Activated CD8-positive, alpha-beta memory T cell treated with anti-CD3 and anti-CD28 coated beads for 48 hours (primary cell): ENCODE data around the gene GOLGA8H.
A peak's percentile ranks its signal among the peaks of the same experiment; 100 is the strongest.
"Not testable (repeated sequence)": the region's sequence is repeated elsewhere in the genome, so short reads cannot be mapped to it uniquely, and the experiment has no call there.

Experiments
- DNase-seq, 3 experiments: peaks; one replicate each; pipeline ENCODE4 v3.0.0-alpha.2; 2020; ENCODE audit warnings: low read depth in 2 of 3, low spot score in 2 of 3

GOLGA8H gene, protein sequence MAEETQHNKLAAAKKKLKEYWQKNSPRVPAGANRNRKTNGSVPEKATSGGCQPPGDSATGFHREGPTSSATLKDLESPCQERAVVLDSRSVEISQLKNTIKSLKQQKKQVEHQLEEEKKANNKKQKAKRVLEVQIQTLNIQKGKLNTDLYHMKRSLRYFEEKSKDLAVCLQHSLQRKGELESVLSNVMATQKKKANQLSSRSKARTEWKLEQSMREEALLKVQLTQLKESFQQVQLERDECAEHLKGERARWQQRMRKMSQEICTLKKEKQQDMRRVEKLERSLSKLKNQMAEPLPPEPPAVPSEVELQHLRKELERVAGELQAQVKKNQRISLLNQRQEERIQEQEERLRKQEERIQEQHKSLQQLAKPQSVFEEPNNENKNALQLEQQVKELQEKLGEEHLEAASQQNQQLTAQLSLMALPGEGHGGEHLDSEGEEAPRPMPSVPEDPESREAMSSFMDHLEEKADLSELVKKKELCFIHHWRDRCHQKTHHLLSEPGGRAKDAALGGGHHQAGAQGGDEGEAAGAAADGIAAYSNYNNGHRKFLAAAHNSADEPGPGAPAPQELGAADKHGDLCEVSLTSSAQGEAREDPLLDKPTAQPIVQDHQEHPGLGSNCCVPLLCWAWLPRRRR

DNA sequence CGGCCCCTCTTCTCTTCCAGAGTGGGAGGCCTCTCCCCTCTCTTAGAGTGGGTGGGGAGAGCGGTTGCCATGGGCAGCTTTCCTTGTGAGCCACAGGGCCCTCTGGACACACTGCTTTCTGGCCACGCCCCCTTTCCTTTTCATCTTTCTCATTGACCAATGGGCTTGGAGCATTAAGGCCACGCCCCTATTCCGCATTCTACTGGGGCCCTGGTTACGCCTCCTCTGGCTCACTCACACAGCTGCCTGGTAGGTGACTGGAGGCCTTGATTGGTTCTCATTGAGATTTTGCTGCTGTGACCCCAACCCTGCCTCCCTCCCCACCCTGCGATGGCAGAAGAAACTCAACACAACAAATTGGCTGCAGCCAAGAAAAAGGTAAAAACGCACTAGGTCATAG lies at the start of gene GOLGA8H:
Gene GOLGA8H (plus strand): TSS at position 233 of the 400 bp plus-strand sequence. CDS start 98 bp downstream, at position 331.
- not testable (repeated sequence) for DNase-seq

DNA sequence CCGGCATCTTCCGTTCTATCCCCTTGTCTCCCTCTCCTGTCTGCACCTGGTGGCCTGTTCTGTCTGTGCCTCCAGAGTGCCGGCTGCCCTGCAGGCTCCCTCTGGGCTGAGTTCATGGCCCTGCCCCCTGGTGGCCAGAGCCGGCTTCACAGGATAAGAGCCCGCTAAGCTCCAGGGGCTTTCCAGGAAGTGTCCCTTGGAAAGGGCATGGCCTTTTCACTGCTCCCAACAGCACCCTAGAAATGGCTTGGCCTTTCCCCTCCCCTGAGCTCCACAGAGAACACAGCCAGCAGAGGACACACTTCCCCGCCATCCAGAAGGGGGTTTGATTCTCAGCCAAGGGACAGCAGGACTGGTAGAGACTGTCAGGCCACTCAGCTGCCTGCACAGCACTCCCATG lies 36.9 kb upstream of the GOLGA8H start:
- DNase-seq, result not testable (repeated sequence)

DNA sequence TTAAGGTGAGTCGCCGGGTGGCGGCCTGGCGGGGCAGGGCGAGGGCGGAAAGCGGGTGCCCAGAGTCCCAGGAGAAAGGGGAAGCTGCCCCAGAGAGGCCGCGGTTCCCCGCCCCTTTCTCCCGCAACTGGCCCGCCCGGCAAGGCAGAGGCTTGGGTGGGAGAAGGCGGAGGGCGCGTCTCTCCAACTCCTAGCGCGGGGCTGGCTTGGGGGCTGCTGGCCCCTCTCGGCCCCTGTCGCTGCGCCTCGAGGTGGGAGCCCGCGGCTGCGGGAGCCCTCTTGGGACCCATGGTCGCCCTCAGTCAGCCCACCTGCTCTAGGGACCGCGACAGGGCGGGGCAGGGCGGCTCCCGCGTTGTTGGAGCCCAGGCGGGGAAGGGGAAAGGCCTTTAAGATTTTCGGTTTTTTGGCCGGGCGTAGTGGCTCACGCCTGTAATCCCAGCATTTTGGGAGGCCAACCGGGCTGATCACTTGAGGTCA lies 30.8 kb upstream of the GOLGA8H start:
- DNase-seq, result not testable (repeated sequence)

DNA sequence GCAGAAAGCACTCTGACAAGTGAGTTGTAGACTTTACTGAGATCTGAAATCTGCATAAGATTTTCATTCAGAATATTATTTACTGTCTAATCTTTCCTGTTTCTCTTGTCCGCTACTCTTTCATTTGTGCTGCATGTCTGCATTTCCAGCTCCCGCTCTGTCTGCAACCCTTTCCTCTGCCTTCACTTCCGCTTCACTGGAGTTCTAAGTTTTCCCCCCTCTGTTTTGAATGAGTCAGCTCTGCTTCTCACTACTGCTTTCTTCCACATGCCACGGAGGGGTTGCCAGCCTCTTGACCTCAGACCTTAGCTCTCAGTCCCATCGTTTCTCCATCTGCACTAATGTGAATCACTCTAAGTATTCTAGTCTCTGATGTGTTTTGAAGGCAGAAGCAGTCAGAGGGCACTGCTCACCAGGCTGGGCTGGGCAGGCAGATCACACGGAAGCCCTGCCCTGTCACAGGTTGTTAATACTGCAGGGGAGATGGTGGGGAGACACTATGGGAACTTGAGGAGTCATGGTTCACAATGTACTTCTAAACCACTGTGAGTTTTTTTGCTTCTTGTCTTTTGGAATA lies 24.3 kb upstream of the GOLGA8H start:
- not testable (repeated sequence) for DNase-seq

DNA sequence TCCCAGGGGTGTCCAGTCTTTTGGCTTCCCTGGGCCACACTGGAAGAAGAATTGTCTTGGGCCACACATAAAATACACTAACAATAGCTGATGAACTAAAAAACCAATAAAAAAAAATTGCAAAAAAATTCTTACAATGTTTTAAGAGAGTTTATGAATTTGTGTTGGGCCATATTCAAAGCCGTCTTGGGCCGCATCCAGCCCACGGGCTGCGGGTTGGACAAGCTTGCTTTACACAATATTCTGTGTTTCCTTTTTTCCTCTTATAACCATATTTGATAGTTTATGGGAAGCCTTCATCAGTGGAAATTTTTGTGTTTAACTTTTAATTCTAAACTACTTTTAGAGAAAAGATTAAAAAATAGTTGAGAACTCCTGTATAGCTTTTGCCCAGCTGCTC lies 23.1 kb upstream of the GOLGA8H start:
- not testable (repeated sequence) for DNase-seq

DNA sequence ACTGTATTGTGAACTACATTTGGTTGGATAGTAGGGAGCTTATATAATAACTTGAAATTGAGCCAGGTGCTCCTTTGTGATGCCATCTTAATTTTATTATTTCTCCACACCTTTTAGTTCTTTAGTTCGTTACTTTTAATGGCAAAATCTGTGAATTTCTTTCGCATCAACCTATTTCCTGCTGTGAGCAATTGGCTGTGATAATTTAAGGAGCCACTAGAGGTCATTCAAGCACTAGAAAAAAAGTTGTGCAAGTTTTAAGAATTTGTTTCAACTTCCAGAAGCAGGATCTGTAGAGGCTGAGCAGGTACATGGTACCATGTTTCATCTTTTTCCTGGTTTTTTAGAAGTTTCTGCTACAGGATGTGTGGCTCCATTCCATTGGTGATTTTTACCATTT lies 4.9 kb upstream of the GOLGA8H start:
- DNase-seq, result not testable (repeated sequence)

DNA sequence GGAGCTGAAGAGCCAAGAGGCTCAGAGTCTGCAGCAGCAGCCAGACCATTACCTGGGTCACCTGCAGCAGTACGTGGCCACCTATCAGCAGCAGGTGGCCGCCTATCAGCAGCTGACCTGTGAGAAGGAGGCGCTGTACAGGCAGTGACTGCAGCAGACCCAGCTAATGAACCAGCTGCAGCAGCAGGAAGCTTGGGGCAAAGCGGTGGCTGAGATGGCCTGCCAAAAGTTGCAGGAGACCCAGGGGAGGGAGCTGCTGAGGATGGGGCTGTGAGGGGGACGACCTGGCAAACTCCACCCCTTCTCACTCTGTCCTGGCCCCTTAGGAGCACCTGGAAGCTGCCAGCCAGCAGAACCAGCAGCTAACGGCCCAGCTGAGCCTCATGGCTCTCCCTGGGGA lies 8.4 kb downstream of the GOLGA8H start:
- DNase-seq, result not testable (repeated sequence)

DNA sequence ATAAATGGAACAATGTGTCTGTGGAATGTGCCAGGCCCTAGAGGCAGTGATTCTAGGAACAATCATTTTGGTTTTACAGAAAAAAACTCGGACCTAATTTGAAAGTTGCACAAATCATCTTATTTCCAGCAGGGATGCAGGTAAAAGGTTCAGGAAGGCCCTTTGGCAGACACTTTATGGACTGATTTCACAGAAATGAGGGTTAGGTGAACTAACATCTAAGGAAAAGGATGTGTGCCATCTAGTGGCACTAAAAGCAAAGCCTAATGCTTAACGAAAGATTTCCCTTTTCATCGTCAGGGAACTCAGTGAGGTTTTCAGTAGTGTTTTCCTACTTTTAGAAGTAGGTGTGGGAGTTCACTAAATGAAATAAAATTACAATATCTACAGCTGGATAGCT lies 17.5 kb downstream of the GOLGA8H start:
- DNase-seq, result not testable (repeated sequence)

DNA sequence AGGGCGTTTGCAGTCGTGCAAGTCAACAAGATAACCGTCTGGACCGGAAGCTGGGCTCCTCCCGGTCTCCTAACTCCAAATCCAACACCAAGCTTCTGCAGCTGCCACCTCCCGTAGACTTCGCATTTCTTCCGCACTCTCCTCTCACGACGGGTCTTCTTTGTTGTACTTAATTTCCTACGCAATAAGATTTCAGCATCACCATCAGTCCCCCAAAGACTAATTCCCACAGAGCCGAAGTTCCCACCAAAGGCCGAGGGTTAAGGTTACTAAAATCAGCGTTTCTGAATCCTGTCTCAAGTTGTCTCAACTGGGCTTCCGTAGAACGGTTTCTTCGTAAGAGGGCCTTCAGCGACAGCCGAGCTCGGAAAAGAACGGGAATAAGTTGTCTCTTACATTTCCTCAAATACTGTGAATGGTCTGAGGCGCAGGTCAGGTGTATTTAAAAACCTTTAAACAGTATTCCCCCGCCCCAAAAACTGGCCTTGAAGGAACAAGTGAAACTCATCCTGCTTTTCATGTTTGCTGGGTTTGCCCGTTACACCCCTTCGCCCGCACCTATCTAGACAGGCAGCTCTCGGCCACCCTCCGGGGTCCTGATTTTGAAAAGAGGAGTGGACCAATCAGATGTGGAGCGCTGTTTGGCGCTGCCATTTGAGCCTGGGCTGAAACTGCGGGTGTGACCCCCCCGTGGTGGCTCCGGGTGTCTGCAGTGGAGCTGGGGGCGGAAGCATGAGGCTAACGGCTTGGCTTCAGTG lies 21.8 kb downstream of the GOLGA8H start, which contains the start of gene ARHGAP11B:
Gene ARHGAP11B (plus strand): TSS at position 693 of the 758 bp plus-strand sequence.
- DNase-seq, result peak; percentile 72 to 88 (median 87)

DNA sequence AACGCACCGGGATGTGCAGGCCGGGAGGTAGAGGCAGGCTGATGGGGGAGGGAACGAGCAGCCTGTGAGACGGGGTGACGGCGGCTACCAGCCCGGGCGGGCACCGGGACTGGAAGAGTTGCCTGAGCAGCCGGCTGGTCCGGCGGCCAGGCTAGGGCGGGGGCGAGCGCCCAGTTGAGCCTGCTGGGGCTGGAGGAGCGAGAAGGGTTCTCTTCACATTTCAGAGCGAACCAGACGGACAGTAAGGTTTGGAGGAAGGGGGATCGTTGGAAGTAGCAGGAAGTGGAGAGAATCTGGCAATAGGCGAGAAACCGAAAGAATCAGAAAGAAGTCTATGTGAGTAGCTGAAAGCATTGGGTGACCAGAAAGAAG lies 22.4 kb downstream of the GOLGA8H start:
- peak in 1 of 3 experiments; percentile 6 for DNase-seq

DNA sequence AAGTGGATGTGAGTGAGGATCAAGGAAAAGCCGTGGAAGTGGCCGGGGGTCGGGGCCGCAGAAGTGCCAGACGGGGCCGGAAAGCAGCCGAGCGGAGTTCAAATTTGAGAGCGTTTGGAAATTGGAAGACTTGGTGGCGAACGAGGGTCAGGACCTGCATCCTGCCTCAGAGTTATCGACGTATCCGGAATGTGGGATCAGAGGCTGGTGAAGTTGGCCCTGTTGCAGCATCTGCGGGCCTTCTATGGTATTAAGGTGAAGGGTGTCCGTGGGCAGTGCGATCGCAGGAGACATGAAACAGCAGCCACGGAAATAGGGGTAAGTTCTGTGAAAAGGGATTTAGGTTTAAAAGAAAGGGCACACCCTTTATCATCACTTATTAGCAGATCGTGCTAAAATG lies 22.8 kb downstream of the GOLGA8H start:
- not testable (repeated sequence) for DNase-seq

DNA sequence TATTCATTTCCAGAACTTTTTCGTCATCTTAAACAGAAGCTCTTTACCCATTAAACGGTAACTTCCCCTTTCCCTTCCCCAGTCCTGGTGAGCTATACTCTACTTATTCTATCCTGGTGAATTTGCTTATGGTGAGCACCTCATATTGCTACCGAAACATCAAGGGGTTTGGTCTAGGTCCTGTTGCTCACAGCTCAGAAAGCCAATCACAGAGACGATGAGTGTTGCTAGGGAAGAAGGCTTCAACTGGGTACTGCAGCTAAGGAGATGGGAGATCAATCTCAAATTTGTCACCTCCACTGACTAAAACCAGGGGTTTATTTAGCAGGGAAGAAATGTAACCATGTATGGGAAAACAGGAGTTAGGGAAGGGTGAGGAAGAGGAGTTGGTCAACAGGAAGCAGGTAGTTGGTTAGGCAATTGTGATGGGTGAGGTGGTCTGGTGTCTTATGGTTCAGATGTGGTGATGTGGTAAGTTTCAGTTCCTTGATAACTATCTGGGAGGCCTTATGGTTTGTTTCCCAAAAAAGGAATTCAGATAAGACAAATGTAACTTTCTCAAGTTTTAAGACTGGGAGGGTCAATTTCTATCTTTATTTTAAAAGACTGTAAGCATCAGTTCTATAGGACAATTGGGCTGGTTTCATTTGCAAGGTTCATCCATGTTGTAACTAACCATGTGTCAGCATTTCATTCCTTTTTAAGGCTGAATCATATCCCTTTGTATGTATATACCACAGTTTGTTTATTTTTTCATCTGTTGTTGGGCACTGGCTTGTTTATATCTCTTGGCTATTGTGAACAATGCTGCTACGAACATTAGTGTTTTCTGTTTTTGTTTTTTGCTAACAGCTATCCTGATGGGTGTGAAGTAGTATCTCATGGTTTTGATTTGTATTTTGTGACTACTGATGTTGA lies 46.4 kb downstream of the GOLGA8H start:
- DNase-seq, result no peak

DNA sequence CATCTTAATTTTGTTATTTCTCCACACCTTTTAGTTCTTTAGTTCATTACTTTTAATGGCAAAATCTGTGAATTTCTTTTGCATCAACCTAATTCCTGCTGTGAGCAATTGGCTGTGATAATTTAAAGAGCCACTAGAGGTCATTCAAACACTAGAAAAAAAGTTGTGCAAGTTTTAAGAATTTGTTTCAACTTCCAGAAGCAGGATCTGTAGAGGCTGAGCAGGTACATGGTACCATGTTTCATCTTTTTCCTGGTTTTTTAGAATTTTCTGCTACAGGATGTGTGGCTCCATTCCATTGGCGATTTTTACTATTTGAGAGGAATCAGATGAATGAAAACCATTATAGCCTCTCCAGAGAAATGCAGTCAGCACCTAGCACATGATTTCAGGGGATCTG lies 57.3 kb downstream of the GOLGA8H start:
- not testable (repeated sequence) for DNase-seq
